ENCODE data around the gene XDH. TPM values are rescaled to one million over a fixed set of nuclear protein-coding genes. Genes with fewer than 3 reads are reported as not detected.

The XDH gene
- total and polyA plus RNA-seq, 2 donors (not counting 1 experiment from before 2014, with no cell fraction given), result 0.50 to 0.59 TPM

DNA sequence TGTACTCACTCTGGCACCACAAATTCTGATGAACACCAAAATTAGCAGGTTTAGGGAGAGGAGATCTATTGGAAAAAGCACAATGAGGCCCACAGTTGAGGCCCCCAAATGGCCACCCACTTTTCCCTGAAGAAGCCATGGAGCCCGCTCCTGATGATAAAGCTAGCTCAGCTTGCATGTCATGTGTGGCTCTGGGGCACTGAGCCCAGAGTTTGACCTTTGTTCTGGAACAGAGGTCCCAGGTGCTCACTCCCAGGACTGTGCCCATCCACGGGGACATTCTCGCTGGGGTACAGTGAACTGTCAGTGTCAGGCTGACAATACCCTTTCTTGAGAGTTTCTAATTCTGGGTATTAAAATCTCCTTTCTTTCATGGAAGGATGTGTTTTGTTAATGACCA is 36.2 kb downstream of the XDH start:
- H4K20me1 ChIP-seq (ENCODE audit: control insufficient read depth, extremely low read depth, insufficient read depth, low read length), result no peaks in the 10 kb centered on the region
- no peaks in the 10 kb centered on the region for H3K36me3 ChIP-seq (ENCODE audit: control insufficient read depth, insufficient read depth, low read length)
- H3K4me1 ChIP-seq (ENCODE audit: control insufficient read depth, extremely low read depth, insufficient read depth, low read length), result peaks cover 7% of the 10 kb centered on the region
- TF ChIP-seq CTCF (conservative IDR thresholded peaks at IDR 0.05 in 1 of 2, IDR thresholded peaks at IDR 0.05 in 1 of 2; ENCODE audit: low read depth in 1 of 2, low read length in 2 of 2), result no peak
- TF ChIP-seq EZH2 (IDR thresholded peaks at IDR 0.05; ENCODE audit: low read length, missing control alignments), result no peak
- no peak overlapping the region for H3K4me3 ChIP-seq (replicated peaks in 1 of 4; ENCODE audit: control extremely low read depth in 1 of 4, insufficient read depth in 1 of 4, low read depth in 3 of 4, low read length in 4 of 4)
- no peak overlapping the region for H3K27ac ChIP-seq (ENCODE audit: insufficient read depth, low read length)
- H3K27me3 ChIP-seq (ENCODE audit: control insufficient read depth, insufficient read depth, low read length), result no peaks in the 10 kb centered on the region
- H3K4me2 ChIP-seq (ENCODE audit: extremely low read depth, insufficient read depth, low read length), result no peak overlapping the region
- no peak overlapping the region for H2AFZ ChIP-seq (ENCODE audit: low read length)
- H3K9ac ChIP-seq (ENCODE audit: insufficient read depth, low read length), result no peak overlapping the region
- H3K9me3 ChIP-seq (ENCODE audit: control insufficient read depth, insufficient read depth, low read depth, low read length), result no peaks in the 10 kb centered on the region
- DNase-seq (ENCODE audit: low read depth in 2 of 2), result no peak
- no peaks in the 10 kb centered on the region for H3K79me2 ChIP-seq (ENCODE audit: control insufficient read depth, insufficient read depth, low read length)

- no peak overlapping the region for H2AFZ ChIP-seq (ENCODE audit: low read length)
- no peaks in the 10 kb centered on the region for H3K27me3 ChIP-seq (ENCODE audit: control insufficient read depth, insufficient read depth, low read length)
- H3K4me3 ChIP-seq (replicated peaks in 1 of 4; ENCODE audit: control extremely low read depth in 1 of 4, insufficient read depth in 1 of 4, low read depth in 3 of 4, low read length in 4 of 4), result no peak overlapping the region
- H3K4me1 ChIP-seq (ENCODE audit: control insufficient read depth, extremely low read depth, insufficient read depth, low read length), result no peaks in the 10 kb centered on the region
- no peaks in the 10 kb centered on the region for H3K36me3 ChIP-seq (ENCODE audit: control insufficient read depth, insufficient read depth, low read length)
- TF ChIP-seq EZH2 (IDR thresholded peaks at IDR 0.05; ENCODE audit: low read length, missing control alignments) (no peak), CTCF (conservative IDR thresholded peaks at IDR 0.05 in 1 of 2, IDR thresholded peaks at IDR 0.05 in 1 of 2; ENCODE audit: low read depth in 1 of 2, low read length in 2 of 2) (no peak)
- H3K79me2 ChIP-seq (ENCODE audit: control insufficient read depth, insufficient read depth, low read length), result no peaks in the 10 kb centered on the region
- H3K9ac ChIP-seq (ENCODE audit: insufficient read depth, low read length), result no peak overlapping the region
- no peaks in the 10 kb centered on the region for H4K20me1 ChIP-seq (ENCODE audit: control insufficient read depth, extremely low read depth, insufficient read depth, low read length)
- H3K4me2 ChIP-seq (ENCODE audit: extremely low read depth, insufficient read depth, low read length), result no peak overlapping the region
- H3K9me3 ChIP-seq (ENCODE audit: control insufficient read depth, insufficient read depth, low read depth, low read length), result no peaks in the 10 kb centered on the region
- DNase-seq (ENCODE audit: low read depth in 2 of 2), result no peak
- H3K27ac ChIP-seq (ENCODE audit: insufficient read depth, low read length), result no peak overlapping the region
Measured at GRCh38 chr2:31373127-31373526, 41.4 kb downstream of the XDH start.

DNA sequence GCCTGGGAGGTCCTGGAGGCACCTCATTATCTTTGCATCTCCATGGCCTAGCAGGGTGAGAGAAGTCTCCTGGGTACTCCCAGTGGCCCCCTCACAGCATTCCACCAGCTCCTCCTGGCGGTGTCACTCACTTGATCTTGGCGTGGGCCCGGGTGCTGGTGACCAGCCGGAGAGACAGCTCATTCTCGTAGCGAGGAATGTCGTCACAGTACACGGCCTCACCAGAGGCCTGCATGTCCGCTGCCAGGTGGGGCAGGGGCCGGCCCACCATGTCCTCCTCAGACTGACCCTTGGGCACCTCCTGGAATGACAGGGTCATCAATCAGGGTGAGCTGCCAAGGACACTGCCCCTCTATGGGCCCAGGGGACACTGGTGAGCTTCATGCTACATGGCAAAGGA is 42.4 kb downstream of the XDH start:
- Histone ChIP-seq H3K4me3 (replicated peaks in 1 of 4; ENCODE audit: control extremely low read depth in 1 of 4, insufficient read depth in 1 of 4, low read depth in 3 of 4, low read length in 4 of 4) (no peak overlapping the region), H2AFZ (ENCODE audit: low read length) (no peak overlapping the region), H3K4me2 (ENCODE audit: extremely low read depth, insufficient read depth, low read length) (no peak overlapping the region), H3K79me2 (ENCODE audit: control insufficient read depth, insufficient read depth, low read length) (no peaks in the 10 kb centered on the region), H3K9me3 (ENCODE audit: control insufficient read depth, insufficient read depth, low read depth, low read length) (no peaks in the 10 kb centered on the region), H3K9ac (ENCODE audit: insufficient read depth, low read length) (no peak overlapping the region), H3K4me1 (ENCODE audit: control insufficient read depth, extremely low read depth, insufficient read depth, low read length) (no peaks in the 10 kb centered on the region), H3K27me3 (ENCODE audit: control insufficient read depth, insufficient read depth, low read length) (no peaks in the 10 kb centered on the region), H4K20me1 (ENCODE audit: control insufficient read depth, extremely low read depth, insufficient read depth, low read length) (no peaks in the 10 kb centered on the region), H3K27ac (ENCODE audit: insufficient read depth, low read length) (no peak overlapping the region), H3K36me3 (ENCODE audit: control insufficient read depth, insufficient read depth, low read length) (no peaks in the 10 kb centered on the region)
- TF ChIP-seq EZH2 (IDR thresholded peaks at IDR 0.05; ENCODE audit: low read length, missing control alignments), result no peak
- no peak for TF ChIP-seq CTCF (conservative IDR thresholded peaks at IDR 0.05 in 1 of 2, IDR thresholded peaks at IDR 0.05 in 1 of 2; ENCODE audit: low read depth in 1 of 2, low read length in 2 of 2)
- DNase-seq (ENCODE audit: low read depth in 2 of 2), result no peak
